HCT116 (cell line): ENCODE data around the gene ZFP92. TPM values are rescaled to one million over a fixed set of nuclear protein-coding genes. Genes with fewer than 3 reads are reported as not detected.

ENCODE experiments used
- ATAC-seq: fragments of 200-7000 bp; cut with Tn5 transposase; 2 replicates; pipeline ENCODE4 v1.9.1; 2020; ENCODE audit warnings: mild to moderate bottlenecking, moderate library complexity
- BruUV-seq: library from RNA; stranded (reverse); fragments of 400-500 nt; replicated peaks from 2 replicates; lab custom pipeline; 2021; lab: Mats Ljungman, UMichigan
- CTCF ChIA-PET: fragments of 300-600 bp; sonication (Branson Sonifier 250); formaldehyde crosslinking; loops from one replicate; lab custom pipeline; 2021; ENCODE audit warnings: antibody characterized with exemption; lab: Charles Lee
- POLR2A ChIA-PET: fragments of 300-600, 350-600 bp; sonication (Branson Sonifier 250); formaldehyde crosslinking; loops from one replicate; lab custom pipeline; 2021; ENCODE audit warnings: antibody characterized with exemption; lab: Charles Lee
- RAD21 ChIA-PET, 2 experiments: fragments of 300-600 bp; sonication (Branson Sonifier 250); formaldehyde crosslinking; loops; one replicate each; lab custom pipeline; 2023; ENCODE audit warnings: low total read pairs in 2 of 2; ENCODE audit not compliant: uncharacterized antibody in 2 of 2, unreplicated experiment in 2 of 2, low non-redundant PET in 1 of 2; lab: Charles Lee
- DNase-seq: peaks from one replicate; pipeline ENCODE4 v3.0.0-alpha.2; 2010; ENCODE audit warnings: low read depth, low spot score
- H2AFZ ChIP-seq: fragments of 200-600 bp; shearing (Covaris generic), sonication (generic); 2 replicates; pipeline ENCODE4 v1.6.1; 2017; ENCODE audit warnings: low read depth, mixed run types, mixed read lengths, antibody characterized with exemption, low read length; ENCODE audit not compliant: poor library complexity, severe bottlenecking
- H3K27ac ChIP-seq: 2 replicates; pipeline ENCODE4 v1.5.1; 2012; ENCODE audit warnings: low read depth, low read length
- H3K27me3 ChIP-seq: fragments of 200-600 bp; sonication (generic); 2 replicates; pipeline ENCODE4 v1.6.1; 2016; ENCODE audit warnings: mixed run types, low read length, mixed read lengths; ENCODE audit not compliant: insufficient read depth
- H3K36me3 ChIP-seq, 2 experiments: fragments of 200-500 bp in 1 of 2; fragments of 200-600 bp in 1 of 2; sonication (Bioruptor generic) in 1 of 2; sonication (generic) in 1 of 2; 2 replicates each; pipeline versions ENCODE4 v1.5.1 to v1.6.1; 2014 to 2016; ENCODE audit warnings: low read length in 2 of 2, inconsistent platforms in 1 of 2, mixed read lengths in 1 of 2, mixed run types in 1 of 2; ENCODE audit not compliant: insufficient read depth in 2 of 2, control insufficient read depth in 1 of 2
- H3K4me1 ChIP-seq, 2 experiments: fragments of 200-600 bp in 1 of 2; sonication (generic) in 1 of 2; 2 replicates each; pipeline versions ENCODE4 v1.5.1 to v1.6.1; 2012 to 2017; ENCODE audit warnings: low read length in 2 of 2, inconsistent platforms in 1 of 2, mild to moderate bottlenecking in 1 of 2, mixed read lengths in 1 of 2, mixed run types in 1 of 2, moderate library complexity in 1 of 2; ENCODE audit not compliant: insufficient read depth in 2 of 2, control insufficient read depth in 1 of 2
- H3K4me2 ChIP-seq: fragments of 200-600 bp; sonication (generic); 2 replicates; pipeline ENCODE4 v1.6.1; 2017; ENCODE audit warnings: mixed run types, low read length, mixed read lengths
- H3K4me3 ChIP-seq, 2 experiments: fragments of 200-600 bp in 1 of 2; sonication (generic) in 1 of 2; replicated peaks in 1 of 2; 2 replicates each; pipeline ENCODE4 v1.5.1; 2011 to 2016; ENCODE audit warnings: low read length in 2 of 2, control low read depth in 1 of 2, low read depth in 1 of 2, mild to moderate bottlenecking in 1 of 2, mixed read lengths in 1 of 2, mixed run types in 1 of 2
- H3K79me2 ChIP-seq: fragments of 200-600 bp; sonication (generic); 2 replicates; pipeline ENCODE4 v1.6.1; 2017; ENCODE audit warnings: mild to moderate bottlenecking, mixed run types, low read length, moderate library complexity, mixed read lengths; ENCODE audit not compliant: insufficient read depth
- H3K9ac ChIP-seq: fragments of 200-600 bp; sonication (generic); 2 replicates; pipeline ENCODE4 v1.6.1; 2016; ENCODE audit warnings: low read length, mixed read lengths
- H3K9me2 ChIP-seq: fragments of 200-600 bp; sonication (generic), shearing (Covaris generic); 2 replicates; pipeline ENCODE4 v1.6.1; 2017; ENCODE audit warnings: mixed run types, mild to moderate bottlenecking, moderate library complexity; ENCODE audit not compliant: insufficient read depth
- H3K9me3 ChIP-seq, 2 experiments: fragments of 200-500 bp in 1 of 2; fragments of 200-600 bp in 1 of 2; sonication (Bioruptor generic) in 1 of 2; sonication (generic) in 1 of 2; 2 replicates each; pipeline ENCODE4 v1.6.1; 2014 to 2017; ENCODE audit warnings: low read length in 2 of 2, mixed read lengths in 2 of 2, inconsistent platforms in 1 of 2, low read depth in 1 of 2, mild to moderate bottlenecking in 1 of 2, mixed run types in 1 of 2, moderate library complexity in 1 of 2; ENCODE audit not compliant: control insufficient read depth in 1 of 2, insufficient read depth in 1 of 2
- H4K20me1 ChIP-seq: fragments of 200-600 bp; sonication (generic), shearing (Covaris generic); 2 replicates; pipeline ENCODE4 v1.6.1; 2017; ENCODE audit warnings: mixed run types, mild to moderate bottlenecking, moderate library complexity; ENCODE audit not compliant: insufficient read depth
- CBX3 ChIP-seq: IDR thresholded peaks from 2 replicates; pipeline ENCODE4 v1.6.1; 2012; ENCODE audit warnings: low read depth
- CEBPB ChIP-seq: IDR thresholded peaks from 2 replicates; pipeline ENCODE4 v1.6.1; 2012; ENCODE audit warnings: low read depth
- EGR1 ChIP-seq: IDR thresholded peaks from 2 replicates; pipeline ENCODE4 v1.6.1; 2012; ENCODE audit warnings: low read depth
- EZH2 ChIP-seq: fragments of 200-600 bp; sonication (generic); IDR thresholded peaks from 2 replicates; pipeline ENCODE4 v1.6.1; 2017; ENCODE audit warnings: antibody characterized with exemption, mixed run types
- FOSL1 ChIP-seq: IDR thresholded peaks from 2 replicates; pipeline ENCODE4 v1.6.1; 2012; ENCODE audit warnings: low read depth
- JUND ChIP-seq: IDR thresholded peaks from 2 replicates; pipeline ENCODE4 v1.6.1; 2012
- POLR2A ChIP-seq: IDR thresholded peaks from 2 replicates; pipeline ENCODE4 v1.7.0; 2011; ENCODE audit warnings: borderline replicate concordance; ENCODE audit not compliant: insufficient read depth, insufficient read length; ENCODE audit errors: extremely low read depth
- POLR2AphosphoS5 ChIP-seq: IDR thresholded peaks from 2 replicates; pipeline ENCODE4 v1.6.1; 2011; ENCODE audit warnings: mild to moderate bottlenecking, low read depth, low read length, moderate library complexity
- REST ChIP-seq: IDR thresholded peaks from 2 replicates; pipeline ENCODE4 v1.6.1; 2012; ENCODE audit warnings: low read depth
- SIN3A ChIP-seq: IDR thresholded peaks from 2 replicates; pipeline ENCODE4 v1.6.1; 2012; ENCODE audit warnings: low read depth
- SP1 ChIP-seq: IDR thresholded peaks from 2 replicates; pipeline ENCODE4 v1.6.1; 2012; ENCODE audit warnings: low read depth
- SRF ChIP-seq: IDR thresholded peaks from 2 replicates; pipeline ENCODE4 v1.6.1; 2012; ENCODE audit warnings: low read depth
- YY1 ChIP-seq: IDR thresholded peaks from 2 replicates; pipeline ENCODE4 v1.6.1; 2011; ENCODE audit warnings: low read length, low read depth, moderate library complexity, mild to moderate bottlenecking; ENCODE audit not compliant: insufficient replicate concordance; ENCODE audit errors: extremely low read depth
- ZNF274 ChIP-seq: fragments of 200-500 bp; sonication (Bioruptor generic); IDR thresholded peaks from 2 replicates; pipeline ENCODE4 v1.6.1; 2014; ENCODE audit warnings: mild to moderate bottlenecking, low read depth, low read length, inconsistent platforms
- intact Hi-C: fragments of 100-400 bp; cut with micrococcal nuclease; formaldehyde crosslinking; loops from 2 replicates; pipeline ENCODE4 v1.10.0; 2022
- total RNA-seq: library from RNA; stranded (reverse); gene quantifications from one replicate; pipeline ENCODE4 v1.2.1, GENCODE V29; 2021; ENCODE audit not compliant: unreplicated experiment
- TF ChIP-seq, protein P1 (sequence below): IDR thresholded peaks from 2 replicates; pipeline ENCODE4 v1.6.1; 2012

The ZFP92 gene
- total RNA-seq, 1 experiment from 2014 or later = not detected

GRCh38 chrX:153398275-153398960 is 12.9 kb upstream of the ZFP92 start:
- no peaks in the 10 kb centered on the region for H3K9me2 ChIP-seq
- no peak overlapping the region for H3K4me3 ChIP-seq
- CTCF ChIA-PET = no interaction called here
- no peaks in the 10 kb centered on the region for H3K27me3 ChIP-seq
- RAD21 ChIA-PET = no interaction called here
- no peaks in the 10 kb centered on the region for H3K4me1 ChIP-seq
- no peaks in the 10 kb centered on the region for H3K9me3 ChIP-seq
- H3K79me2 ChIP-seq = no peaks in the 10 kb centered on the region
- no peak for ATAC-seq
- intact Hi-C loops = no loop called here
- no peaks in the 10 kb centered on the region for H3K36me3 ChIP-seq
- BruUV-seq = no TSS peak
- H3K4me2 ChIP-seq = no peak overlapping the region
- no peak for DNase-seq
- H2AFZ ChIP-seq = no peak overlapping the region
- no peak overlapping the region for H3K27ac ChIP-seq
- H3K9ac ChIP-seq = no peak overlapping the region
- POLR2A ChIA-PET = no interaction called here
- no peaks in the 10 kb centered on the region for H4K20me1 ChIP-seq
- TF ChIP-seq SRF = no peak
- no peak for TF ChIP-seq EZH2
- no peak for TF ChIP-seq YY1
- no peak for TF ChIP-seq JUND
- TF ChIP-seq CEBPB = no peak
- TF ChIP-seq, protein P1, sequence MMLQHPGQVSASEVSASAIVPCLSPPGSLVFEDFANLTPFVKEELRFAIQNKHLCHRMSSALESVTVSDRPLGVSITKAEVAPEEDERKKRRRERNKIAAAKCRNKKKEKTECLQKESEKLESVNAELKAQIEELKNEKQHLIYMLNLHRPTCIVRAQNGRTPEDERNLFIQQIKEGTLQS = no peak
- no peak for TF ChIP-seq REST
- no peak for TF ChIP-seq ZNF274
- no peak for TF ChIP-seq FOSL1
- no peak for TF ChIP-seq POLR2A
- no peak for TF ChIP-seq POLR2AphosphoS5
- no peak for TF ChIP-seq EGR1
- TF ChIP-seq CBX3 = no peak
- TF ChIP-seq SP1 = no peak
- TF ChIP-seq SIN3A = no peak
- TF ChIP-seq, all 23 proteins: peak for 0
